Mesothelial cell of epicardium (in vitro differentiated cells): ENCODE data around the gene ANK2. TPM values are rescaled to one million over a fixed set of nuclear protein-coding genes. Genes with fewer than 3 reads are reported as not detected.

Experiments used
- DNase-seq, 2 experiments: peaks; one replicate each; pipeline ENCODE4 v3.0.0; 2021; ENCODE audit warnings: low spot score in 2 of 2; ENCODE audit not compliant: unreplicated experiment in 2 of 2
- H3K27ac Mint-ChIP-seq: 2 replicates; pipeline ENCODE4 v1.8.0; 2021; ENCODE audit warnings: mixed read lengths
- H3K27me3 Mint-ChIP-seq: 2 replicates; pipeline ENCODE4 v1.8.0; 2021; ENCODE audit warnings: low read depth, mixed read lengths
- H3K36me3 Mint-ChIP-seq: 2 replicates; pipeline ENCODE4 v1.8.0; 2021; ENCODE audit warnings: mixed read lengths
- H3K4me1 Mint-ChIP-seq: 2 replicates; pipeline ENCODE4 v1.8.0; 2021; ENCODE audit warnings: mixed read lengths
- H3K4me3 Mint-ChIP-seq: 2 replicates; pipeline ENCODE4 v1.8.0; 2021; ENCODE audit warnings: mild to moderate bottlenecking, moderate library complexity, mixed read lengths
- H3K9me3 Mint-ChIP-seq: 2 replicates; pipeline ENCODE4 v1.8.0; 2021; ENCODE audit warnings: mixed read lengths
- total RNA-seq: library from RNA; stranded (reverse); gene quantifications from 3 replicates; pipeline ENCODE4 v1.2.1, GENCODE V29; 2021
- TF ChIP-seq, protein P1 (sequence below): fragments of 200-600 bp; sonication (generic); IDR thresholded peaks from one replicate; pipeline ENCODE4 v1.5.0; 2021; ENCODE audit warnings: antibody characterized with exemption; ENCODE audit not compliant: unreplicated experiment

The ANK2 gene
- total RNA-seq, 1 donor from 2014 or later, result 9.2 TPM

DNA sequence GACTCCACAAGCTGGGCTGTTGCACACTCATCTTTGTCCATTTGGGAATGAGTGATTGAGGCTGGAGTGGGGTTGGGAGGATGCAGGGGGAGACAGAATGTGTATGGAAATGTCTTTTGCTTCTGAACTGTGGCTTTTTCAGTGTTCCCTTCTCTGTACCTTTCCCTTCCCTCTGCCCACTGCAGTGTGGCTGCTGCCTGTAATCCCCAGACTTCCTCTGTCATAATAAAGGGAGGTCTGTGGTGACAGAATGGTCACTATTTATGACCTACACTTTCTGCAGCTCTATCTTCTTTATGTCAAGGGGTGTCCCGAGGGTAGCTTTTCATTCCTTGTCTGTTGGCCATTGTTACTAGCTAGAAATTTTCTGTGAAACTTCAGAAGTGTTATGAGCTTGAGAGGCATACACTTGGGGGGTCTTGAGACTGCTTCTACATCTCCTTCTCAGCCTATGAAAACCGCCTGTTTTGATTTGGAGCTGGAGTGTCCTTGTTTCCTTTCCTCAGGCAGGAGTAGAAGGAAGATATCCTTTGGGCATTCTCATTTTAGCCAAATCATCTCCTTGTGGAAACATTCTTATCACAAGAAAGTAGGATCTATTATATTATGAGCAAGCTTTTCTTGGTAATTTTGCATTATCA is 63.0 kb downstream of the ANK2 start:
- Mint-ChIP-seq H3K36me3 (no peaks in the 10 kb centered on the region), H3K4me1 (peaks cover 40% of the 10 kb centered on the region), H3K4me3 (no peak overlapping the region), H3K27me3 (no peaks in the 10 kb centered on the region), H3K9me3 (no peaks in the 10 kb centered on the region), H3K27ac (no peak overlapping the region)
- no peak for DNase-seq
- TF ChIP-seq, protein P1, sequence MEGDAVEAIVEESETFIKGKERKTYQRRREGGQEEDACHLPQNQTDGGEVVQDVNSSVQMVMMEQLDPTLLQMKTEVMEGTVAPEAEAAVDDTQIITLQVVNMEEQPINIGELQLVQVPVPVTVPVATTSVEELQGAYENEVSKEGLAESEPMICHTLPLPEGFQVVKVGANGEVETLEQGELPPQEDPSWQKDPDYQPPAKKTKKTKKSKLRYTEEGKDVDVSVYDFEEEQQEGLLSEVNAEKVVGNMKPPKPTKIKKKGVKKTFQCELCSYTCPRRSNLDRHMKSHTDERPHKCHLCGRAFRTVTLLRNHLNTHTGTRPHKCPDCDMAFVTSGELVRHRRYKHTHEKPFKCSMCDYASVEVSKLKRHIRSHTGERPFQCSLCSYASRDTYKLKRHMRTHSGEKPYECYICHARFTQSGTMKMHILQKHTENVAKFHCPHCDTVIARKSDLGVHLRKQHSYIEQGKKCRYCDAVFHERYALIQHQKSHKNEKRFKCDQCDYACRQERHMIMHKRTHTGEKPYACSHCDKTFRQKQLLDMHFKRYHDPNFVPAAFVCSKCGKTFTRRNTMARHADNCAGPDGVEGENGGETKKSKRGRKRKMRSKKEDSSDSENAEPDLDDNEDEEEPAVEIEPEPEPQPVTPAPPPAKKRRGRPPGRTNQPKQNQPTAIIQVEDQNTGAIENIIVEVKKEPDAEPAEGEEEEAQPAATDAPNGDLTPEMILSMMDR, result no peak

DNA sequence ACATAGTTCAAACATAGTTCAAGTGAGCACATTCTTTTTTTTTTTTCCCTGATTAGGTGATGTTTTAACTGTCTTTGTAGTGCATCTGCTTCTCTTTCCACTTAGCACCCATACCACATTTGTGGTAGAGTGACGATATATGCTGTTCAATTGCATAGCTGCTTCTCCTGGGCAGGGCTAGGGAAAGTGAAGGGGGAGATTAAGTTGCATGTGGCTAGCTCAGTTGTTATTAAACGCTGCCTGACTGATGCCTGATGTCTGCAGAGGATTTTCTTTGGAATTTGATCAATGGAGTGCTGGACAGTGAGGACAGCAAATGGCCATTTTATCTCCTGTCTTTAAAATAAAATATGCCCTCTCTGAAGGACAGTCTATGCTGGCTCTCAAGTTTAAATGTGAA is 63.7 kb downstream of the ANK2 start:
- Mint-ChIP-seq H3K27me3 (no peaks in the 10 kb centered on the region), H3K36me3 (no peaks in the 10 kb centered on the region), H3K9me3 (no peaks in the 10 kb centered on the region), H3K4me1 (peaks cover 42% of the 10 kb centered on the region), H3K4me3 (no peak overlapping the region), H3K27ac (no peak overlapping the region)
- no peak for DNase-seq
- TF ChIP-seq, protein P1, result no peak

DNA sequence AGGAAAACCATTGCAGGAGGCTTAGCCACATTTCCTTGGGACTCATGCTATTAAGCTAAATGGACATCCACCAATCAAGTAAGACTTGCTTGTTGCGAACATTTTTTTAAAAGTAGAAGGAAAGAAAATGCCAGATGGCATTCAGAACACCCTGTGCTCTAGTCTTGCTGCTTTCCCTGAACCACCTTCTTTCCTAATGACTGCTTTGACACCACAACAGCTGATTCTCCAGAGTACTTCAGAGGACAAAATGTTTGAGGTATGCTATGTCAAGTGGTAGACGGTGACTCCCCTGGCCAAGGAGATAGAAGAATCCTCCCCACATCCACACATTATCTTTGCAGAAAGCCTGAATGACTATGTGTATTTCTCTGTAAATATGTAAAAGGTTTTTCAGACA is 65.4 kb downstream of the ANK2 start:
- TF ChIP-seq, protein P1, result no peak
- no peak for DNase-seq

DNA sequence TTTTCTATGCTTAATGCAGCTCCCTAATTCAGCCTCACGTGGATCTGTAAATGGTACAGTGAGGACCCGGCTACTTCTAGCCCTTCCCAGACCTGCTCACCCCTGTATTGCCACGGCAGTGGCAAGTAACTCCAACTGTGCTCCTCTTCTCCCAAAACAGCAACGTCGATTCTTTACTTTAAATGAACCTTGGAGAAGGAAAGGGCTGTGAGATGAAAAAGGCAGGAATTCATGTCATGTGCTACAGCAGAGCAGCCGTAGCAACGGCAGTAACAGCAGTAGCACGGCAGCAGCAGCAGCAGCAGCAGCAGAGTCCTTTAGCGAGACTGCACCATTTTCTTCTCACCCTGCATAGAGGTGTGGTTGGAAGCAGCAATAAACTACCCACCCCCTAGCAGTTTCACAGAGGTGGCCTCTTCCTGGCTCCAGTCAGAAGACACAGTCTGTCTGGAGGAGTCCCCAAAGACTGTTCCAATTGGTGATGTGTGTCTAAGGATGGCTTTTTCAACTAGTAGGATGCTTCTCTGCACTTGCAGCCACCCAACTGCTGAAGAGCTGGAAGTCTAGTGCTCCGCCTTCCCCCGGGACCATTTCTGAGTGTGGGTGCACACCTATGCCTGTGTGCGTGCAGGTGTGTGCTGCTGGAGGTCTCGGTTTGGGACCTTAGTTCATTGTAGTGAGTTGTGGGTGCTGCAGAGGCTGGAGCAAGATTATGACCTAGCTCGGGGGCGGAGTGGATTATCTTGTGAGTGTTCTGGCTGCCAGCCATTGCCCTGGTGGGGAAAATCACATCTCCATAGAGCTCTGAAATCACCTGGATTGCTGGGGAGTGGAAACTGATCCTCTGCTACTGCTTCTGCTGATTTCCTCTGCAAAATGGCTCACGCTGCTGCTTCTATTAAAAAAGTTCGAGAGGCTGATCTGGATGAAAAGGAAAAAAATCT is 67.2 kb downstream of the ANK2 start:
- no peak for DNase-seq
- Mint-ChIP-seq H3K4me3 (peak overlapping the region; percentile 11), H3K9me3 (no peaks in the 10 kb centered on the region), H3K4me1 (peaks cover 31% of the 10 kb centered on the region), H3K27me3 (no peaks in the 10 kb centered on the region), H3K27ac (no peak overlapping the region), H3K36me3 (no peaks in the 10 kb centered on the region)
- TF ChIP-seq, protein P1, result no peak

More for the DNA sequence above, 65.4 kb downstream of the ANK2 start:
- Mint-ChIP-seq H3K27ac (no peak overlapping the region), H3K4me3 (no peak overlapping the region), H3K27me3 (no peaks in the 10 kb centered on the region), H3K36me3 (no peaks in the 10 kb centered on the region), H3K9me3 (no peaks in the 10 kb centered on the region), H3K4me1 (peaks cover 31% of the 10 kb centered on the region)

DNA sequence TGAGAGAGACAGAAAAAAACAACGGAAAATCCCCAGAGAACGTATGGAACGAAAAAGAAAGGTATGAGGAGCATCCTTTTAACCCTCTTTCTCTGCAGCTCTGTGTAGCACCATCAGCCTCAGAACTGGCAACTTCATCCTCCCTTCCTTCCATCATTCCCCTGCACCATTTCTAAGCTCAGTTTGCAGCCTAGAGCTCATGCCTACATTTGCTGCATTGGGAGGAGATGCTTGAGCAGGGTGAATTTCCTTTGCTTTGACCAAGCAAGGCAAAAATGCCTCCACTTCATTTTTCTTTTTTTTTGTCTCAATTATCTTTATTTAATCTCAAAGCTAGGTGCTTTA is 67.9 kb downstream of the ANK2 start:
- Mint-ChIP-seq H3K36me3 (no peaks in the 10 kb centered on the region), H3K27me3 (no peaks in the 10 kb centered on the region), H3K4me3 (no peak overlapping the region), H3K27ac (no peak overlapping the region), H3K9me3 (no peaks in the 10 kb centered on the region), H3K4me1 (peaks cover 28% of the 10 kb centered on the region)
- no peak for DNase-seq
- TF ChIP-seq, protein P1, result no peak
